ENCODE results near the gene ZNF236. TPM values are rescaled to one million over a fixed set of nuclear protein-coding genes. Genes with fewer than 3 reads are reported as not detected.

Gene ZNF236
- total and polyA plus RNA-seq, 7 donors: 0.60 to 26.6 (median 18.9) TPM

GRCh38 chr18:76878426-76878825 is 56.1 kb downstream of the ZNF236 start:
- peaks cover 0 to 7% (median 2%) of the 10 kb centered on the region in 4 donors for H3K4me1 ChIP-seq
- TF ChIP-seq EP300 (IDR thresholded peaks at IDR 0.05): no peak
- TF ChIP-seq, protein P1, sequence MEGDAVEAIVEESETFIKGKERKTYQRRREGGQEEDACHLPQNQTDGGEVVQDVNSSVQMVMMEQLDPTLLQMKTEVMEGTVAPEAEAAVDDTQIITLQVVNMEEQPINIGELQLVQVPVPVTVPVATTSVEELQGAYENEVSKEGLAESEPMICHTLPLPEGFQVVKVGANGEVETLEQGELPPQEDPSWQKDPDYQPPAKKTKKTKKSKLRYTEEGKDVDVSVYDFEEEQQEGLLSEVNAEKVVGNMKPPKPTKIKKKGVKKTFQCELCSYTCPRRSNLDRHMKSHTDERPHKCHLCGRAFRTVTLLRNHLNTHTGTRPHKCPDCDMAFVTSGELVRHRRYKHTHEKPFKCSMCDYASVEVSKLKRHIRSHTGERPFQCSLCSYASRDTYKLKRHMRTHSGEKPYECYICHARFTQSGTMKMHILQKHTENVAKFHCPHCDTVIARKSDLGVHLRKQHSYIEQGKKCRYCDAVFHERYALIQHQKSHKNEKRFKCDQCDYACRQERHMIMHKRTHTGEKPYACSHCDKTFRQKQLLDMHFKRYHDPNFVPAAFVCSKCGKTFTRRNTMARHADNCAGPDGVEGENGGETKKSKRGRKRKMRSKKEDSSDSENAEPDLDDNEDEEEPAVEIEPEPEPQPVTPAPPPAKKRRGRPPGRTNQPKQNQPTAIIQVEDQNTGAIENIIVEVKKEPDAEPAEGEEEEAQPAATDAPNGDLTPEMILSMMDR (IDR thresholded peaks at IDR 0.05): no peak
- TF ChIP-seq POLR2A (IDR thresholded peaks at IDR 0.05): no peak
- no peak for TF ChIP-seq POLR2AphosphoS5 (IDR thresholded peaks at IDR 0.05)
- no peak overlapping the region for H3K4me3 ChIP-seq
- WGBS, 2 donors: 89 to 97% methylated on average over 5 of the region's 5 CpGs
- no peaks in the 10 kb centered on the region for H3K27me3 ChIP-seq
- H3K27ac ChIP-seq: no peak overlapping the region
- H3K9me3 ChIP-seq: no peaks in the 10 kb centered on the region
- intact Hi-C loops (cut with DNase I): no loop called here
- H3K36me3 ChIP-seq: peaks cover 3 to 65% (median 15%) of the 10 kb centered on the region in 4 donors
- no peak for DNase-seq

DNA sequence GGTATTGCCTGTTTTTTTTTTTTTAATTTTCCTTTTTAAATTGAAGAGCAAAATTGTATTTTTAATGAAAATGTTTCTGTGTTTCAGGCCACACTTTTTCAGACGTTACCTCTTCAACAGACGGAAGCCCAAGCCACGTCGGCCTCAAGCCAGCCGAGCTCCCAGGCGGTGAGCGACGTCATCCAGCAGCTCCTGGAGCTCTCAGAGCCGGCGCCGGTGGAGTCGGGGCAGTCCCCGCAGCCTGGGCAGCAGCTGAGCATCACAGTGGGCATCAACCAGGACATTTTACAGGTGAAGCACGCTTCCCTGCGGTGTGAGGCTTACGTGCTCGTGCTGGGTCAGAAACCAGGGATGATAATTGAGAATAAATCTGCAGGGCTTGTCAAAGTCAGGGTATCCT is 57.7 kb downstream of the ZNF236 start:
- intact Hi-C loops (cut with DNase I): no loop called here

GRCh38 chr18:76881744-76882143 is 59.4 kb downstream of the ZNF236 start:
- Histone ChIP-seq H3K27ac (no peak overlapping the region), H3K27me3 (no peaks in the 10 kb centered on the region), H3K36me3 (peaks cover 3 to 83% (median 21%) of the 10 kb centered on the region in 4 donors), H3K4me3 (no peak overlapping the region), H3K4me1 (peaks cover 0 to 7% (median 2%) of the 10 kb centered on the region in 4 donors), H3K9me3 (no peaks in the 10 kb centered on the region)
- intact Hi-C loops (cut with DNase I): no loop called here
- WGBS, 2 donors: 92 to 95% methylated on average over 4 of the region's 4 CpGs
- TF ChIP-seq POLR2A (IDR thresholded peaks at IDR 0.05): no peak
- no peak for DNase-seq

More for the DNA sequence above, 57.7 kb downstream of the ZNF236 start:
- TF ChIP-seq POLR2AphosphoS5 (IDR thresholded peaks at IDR 0.05) (no peak), EP300 (IDR thresholded peaks at IDR 0.05) (no peak), POLR2A (IDR thresholded peaks at IDR 0.05) (no peak)
- TF ChIP-seq, protein P1 (IDR thresholded peaks at IDR 0.05): no peak
- WGBS, 2 donors: 97% methylated on average over 17 of the region's 17 CpGs
- no peak for DNase-seq
- peaks cover 3 to 79% (median 15%) of the 10 kb centered on the region in 4 donors for H3K36me3 ChIP-seq
- no peaks in the 10 kb centered on the region for H3K27me3 ChIP-seq
- H3K4me1 ChIP-seq: peaks cover 0 to 7% (median 2%) of the 10 kb centered on the region in 4 donors
- H3K27ac ChIP-seq: no peak overlapping the region
- H3K4me3 ChIP-seq: no peak overlapping the region
- no peaks in the 10 kb centered on the region for H3K9me3 ChIP-seq

DNA sequence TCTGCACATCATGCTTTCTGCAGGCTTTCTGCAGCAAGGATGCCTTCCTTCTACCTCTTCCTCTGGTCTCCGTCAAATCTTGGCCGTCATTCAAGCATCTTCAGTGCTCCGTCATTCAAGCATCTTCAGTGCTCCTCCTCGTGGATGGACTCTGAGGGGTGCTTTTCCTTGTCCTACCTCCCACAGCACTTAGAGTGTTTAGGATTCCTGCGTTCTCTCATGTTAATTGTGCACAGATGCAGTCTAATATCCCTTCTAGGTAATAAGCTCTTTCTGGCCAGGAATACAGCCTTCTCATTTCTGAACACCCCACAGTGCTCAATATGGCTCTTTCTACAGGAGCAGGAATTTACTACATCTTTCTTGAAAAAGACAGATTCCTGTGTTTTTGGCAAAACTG is 59.8 kb downstream of the ZNF236 start:
- H3K36me3 ChIP-seq: peaks cover 3 to 84% (median 21%) of the 10 kb centered on the region in 4 donors

DNA sequence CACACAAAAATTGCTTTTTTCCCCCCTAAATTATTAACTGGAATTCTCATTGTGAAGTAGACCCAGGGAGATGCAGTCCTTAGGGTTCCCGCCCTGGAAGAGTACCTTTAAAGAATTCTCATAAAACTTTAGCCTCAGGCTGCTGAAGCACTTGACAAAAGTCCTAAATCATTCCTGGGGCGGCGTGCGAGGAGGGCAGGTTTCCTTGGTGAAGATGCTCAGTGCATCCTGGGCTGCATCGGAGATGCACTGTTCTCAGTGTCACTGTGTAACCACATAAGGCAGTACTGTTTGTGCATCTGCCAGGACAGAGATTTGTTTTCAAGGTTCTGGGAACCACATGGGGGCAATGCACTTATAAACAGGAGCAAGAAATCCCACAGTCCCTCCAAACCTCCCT is 62.6 kb downstream of the ZNF236 start:
- Histone ChIP-seq H3K9me3 (no peaks in the 10 kb centered on the region), H3K36me3 (peaks cover 3 to 92% (median 15%) of the 10 kb centered on the region in 4 donors), H3K27me3 (no peaks in the 10 kb centered on the region), H3K27ac (no peak overlapping the region), H3K4me3 (no peak overlapping the region), H3K4me1 (peaks cover 0 to 7% (median 2%) of the 10 kb centered on the region in 4 donors)
- intact Hi-C loops (cut with DNase I): no loop called here
- TF ChIP-seq POLR2A (IDR thresholded peaks at IDR 0.05): no peak
- no peak for TF ChIP-seq EP300 (IDR thresholded peaks at IDR 0.05)
- TF ChIP-seq, protein P1 (IDR thresholded peaks at IDR 0.05): no peak
- no peak for TF ChIP-seq POLR2AphosphoS5 (IDR thresholded peaks at IDR 0.05)
- 97% methylated on average over 5 of the region's 5 CpGs for WGBS, 2 donors
- DNase-seq: no peak

More for the DNA sequence above, 59.8 kb downstream of the ZNF236 start:
- Histone ChIP-seq H3K27ac (no peak overlapping the region), H3K27me3 (no peaks in the 10 kb centered on the region), H3K4me3 (no peak overlapping the region), H3K9me3 (no peaks in the 10 kb centered on the region), H3K4me1 (peaks cover 0 to 7% (median 2%) of the 10 kb centered on the region in 4 donors)
- intact Hi-C loops (cut with DNase I): no loop called here
- WGBS, 2 donors: 75 to 80% methylated on average over 5 of the region's 5 CpGs
- no peak for DNase-seq
- TF ChIP-seq EP300 (IDR thresholded peaks at IDR 0.05) (no peak), POLR2AphosphoS5 (IDR thresholded peaks at IDR 0.05) (peak in 1 of 4 donors; percentile 17)

GRCh38 chr18:76886112-76886511 is 63.8 kb downstream of the ZNF236 start:
- Histone ChIP-seq H3K9me3 (no peaks in the 10 kb centered on the region), H3K4me1 (peaks cover 0 to 7% (median 2%) of the 10 kb centered on the region in 4 donors), H3K27ac (no peak overlapping the region), H3K27me3 (no peaks in the 10 kb centered on the region), H3K36me3 (peaks cover 0 to 82% (median 11%) of the 10 kb centered on the region in 4 donors), H3K4me3 (no peak overlapping the region)
- no peak for TF ChIP-seq POLR2AphosphoS5 (IDR thresholded peaks at IDR 0.05)
- TF ChIP-seq POLR2A (IDR thresholded peaks at IDR 0.05): no peak
- TF ChIP-seq, protein P1 (IDR thresholded peaks at IDR 0.05): no peak
- no peak for TF ChIP-seq EP300 (IDR thresholded peaks at IDR 0.05)
- WGBS, 2 donors: 88 to 94% methylated on average over 7 of the region's 7 CpGs
- DNase-seq: no peak
- intact Hi-C loops (cut with DNase I): no loop called here

Measured in sigmoid colon (tissue), 7 donors.